Esophagus muscularis mucosa (tissue), 4 donors: ENCODE data around the gene ARL1. TPM values are rescaled to one million over a fixed set of nuclear protein-coding genes. Genes with fewer than 3 reads are reported as not detected.

Experiments
- DNase-seq: peaks from one replicate; pipeline ENCODE4 v3.0.0-alpha.2; 2017; ENCODE audit errors: extremely low spot score
- H3K27ac ChIP-seq, 4 donors: fragments of 200-600 bp; sonication (generic); replicated peaks in 1 of 4; 1 replicate in 3 of 4; 2 replicates in 1 of 4; pipeline ENCODE4 v1.5.1; 2016 to 2019; ENCODE audit warnings: mild to moderate bottlenecking in 1 of 4
- H3K27me3 ChIP-seq, 4 donors: fragments of 200-600 bp; sonication (generic); one replicate each; pipeline versions ENCODE4 v1.5.1 to v1.6.0; 2016 to 2019
- H3K36me3 ChIP-seq, 4 donors: fragments of 200-600 bp; sonication (generic); one replicate each; pipeline ENCODE4 v1.5.1; 2016 to 2019
- H3K4me1 ChIP-seq, 4 donors: fragments of 200-600 bp; sonication (generic); one replicate each; pipeline ENCODE4 v1.5.1; 2016 to 2019
- H3K4me3 ChIP-seq, 4 donors: fragments of 200-600 bp; sonication (generic); 1 replicate in 2 of 4; 2 replicates in 2 of 4; pipeline ENCODE4 v1.5.1; 2016 to 2019; ENCODE audit warnings: mild to moderate bottlenecking in 4 of 4, moderate library complexity in 1 of 4
- H3K9me3 ChIP-seq, 4 donors: fragments of 200-600 bp; sonication (generic); 1 replicate in 3 of 4; 2 replicates in 1 of 4; pipeline ENCODE4 v1.5.1; 2016 to 2019
- CTCF ChIP-seq, 3 experiments: fragments of 200-600 bp in 2 of 3; fragments of 450-650 bp in 1 of 3; sonication (generic) in 2 of 3; IDR thresholded peaks; one replicate each; pipeline ENCODE4 v1.5.1; 2017 to 2019; ENCODE audit warnings: antibody characterized with exemption in 3 of 3, mild to moderate bottlenecking in 2 of 3, moderate library complexity in 1 of 3
- EP300 ChIP-seq: sonication (generic); formaldehyde crosslinking; IDR thresholded peaks from one replicate; pipeline ENCODE4 v1.6.1; 2017; ENCODE audit warnings: antibody characterized with exemption
- POLR2A ChIP-seq: fragments of 450-650 bp; IDR thresholded peaks from one replicate; pipeline ENCODE4 v1.6.1; 2017; ENCODE audit warnings: antibody characterized with exemption, moderate library complexity, mild to moderate bottlenecking, low read depth
- POLR2AphosphoS5 ChIP-seq, 2 donors: sonication (generic); formaldehyde crosslinking; IDR thresholded peaks; one replicate each; pipeline ENCODE4 v1.6.1; 2017; ENCODE audit warnings: antibody characterized with exemption in 2 of 2
- WGBS: methylation state at CpG from one replicate; pipeline ENCODE4 v1.1.5; 2018; 5-methylcytosine and 5-hydroxymethylcytosine counted together
- intact Hi-C: fragments of 100-400 bp; cut with DNase I; formaldehyde crosslinking; loops from one replicate; pipeline ENCODE4 v1.15.1; 2023
- small RNA-seq, 3 donors: library from RNA; depleted of rRNA; stranded (forward); fragments of <200 nt; gene quantifications; one replicate each; pipeline ENCODE3, GENCODE V24; 2016
- total RNA-seq, 4 donors: library from RNA; depleted of rRNA; stranded (reverse); fragments of >200 nt; gene quantifications; one replicate each; pipeline versions ENCODE4 v1.1.0 to v1.2.1, GENCODE V29; 2016

The ARL1 gene
- total RNA-seq, 4 donors from 2014 or later = 48.5 to 63.1 (median 54.4) TPM

- Histone ChIP-seq H3K27me3 (no peaks in the 10 kb centered on the region), H3K9me3 (no peaks in the 10 kb centered on the region), H3K36me3 (peaks cover 37 to 86% (median 75%) of the 10 kb centered on the region in 4 donors), H3K27ac (no peak overlapping the region), H3K4me1 (no peaks in the 10 kb centered on the region), H3K4me3 (no peak overlapping the region)
- WGBS = 86% methylated on average over 5 of the region's 5 CpGs
- TF ChIP-seq POLR2AphosphoS5 (IDR thresholded peaks at IDR 0.05) = no peak
- no peak for TF ChIP-seq EP300
- TF ChIP-seq POLR2A = no peak
- TF ChIP-seq CTCF (IDR thresholded peaks at IDR 0.05) = no peak
- intact Hi-C loops = no loop called here
- DNase-seq = no peak
These were observed 50.8 kb downstream of the ARL1 start for GRCh38 chr12:101356794-101357193.

- intact Hi-C loops = no loop called here
- Histone ChIP-seq H3K4me1 (no peaks in the 10 kb centered on the region), H3K27me3 (no peaks in the 10 kb centered on the region), H3K4me3 (no peak overlapping the region), H3K9me3 (no peaks in the 10 kb centered on the region), H3K36me3 (peaks cover 62 to 94% (median 81%) of the 10 kb centered on the region in 4 donors), H3K27ac (no peak overlapping the region)
- 99% methylated on average over 4 of the region's 4 CpGs for WGBS
- no peak for TF ChIP-seq POLR2AphosphoS5 (IDR thresholded peaks at IDR 0.05)
- no peak for TF ChIP-seq POLR2A
- TF ChIP-seq EP300 = no peak
- no peak for TF ChIP-seq CTCF (IDR thresholded peaks at IDR 0.05)
- DNase-seq = no peak
These were observed 55.9 kb downstream of the ARL1 start for GRCh38 chr12:101351682-101352081.

GRCh38 chr12:101343893-101344292 is 63.7 kb downstream of the ARL1 start:
- Histone ChIP-seq H3K27ac (no peak overlapping the region), H3K4me3 (no peak overlapping the region), H3K4me1 (no peaks in the 10 kb centered on the region), H3K36me3 (peaks cover 69 to 98% (median 87%) of the 10 kb centered on the region in 4 donors), H3K9me3 (no peaks in the 10 kb centered on the region), H3K27me3 (no peaks in the 10 kb centered on the region)
- intact Hi-C loops = no loop called here
- TF ChIP-seq CTCF (IDR thresholded peaks at IDR 0.05) = no peak
- no peak for TF ChIP-seq EP300
- no peak for TF ChIP-seq POLR2AphosphoS5 (IDR thresholded peaks at IDR 0.05)
- TF ChIP-seq POLR2A = no peak
- 90% methylated on average over 3 of the region's 3 CpGs for WGBS
- no peak for DNase-seq

Small RNA genes within 50 kb of the gene (small RNA-seq; reads per million reads assigned to genes)
- gene RF00019 (0 reads per million in 3 donors), gene RNU6-1068P (0 reads per million in 3 donors), gene RPS27P23 (0 reads per million in 3 donors)

Other genes starting within 250 kb of the ARL1 start
- gene SLC5A8, start 197.5 kb downstream of the ARL1 start, total RNA-seq = not detected
- 10 to 100 TPM in 3 of 4 donors, 1 to 10 TPM in 1; 9.3 to 12.6 (median 10.7) TPM for gene UTP20, start 127.7 kb downstream of the ARL1 start, total RNA-seq
- not detected for gene SPIC, start 67.6 kb upstream of the ARL1 start, total RNA-seq
- gene MYBPC1, start 187.2 kb upstream of the ARL1 start, total RNA-seq = under 1 TPM in 2 of 4 donors, not detected in 2; 0.13 to 0.17 TPM